Activated T-cell treated with anti-CD3 and anti-CD28 coated beads for 48 hours (primary cell): ENCODE data around the gene PRKAR1B.

Experiments
- DNase-seq: peaks from one replicate; pipeline ENCODE4 v3.0.0-alpha.2; 2020; ENCODE audit warnings: low read depth

Gene PRKAR1B

DNA sequence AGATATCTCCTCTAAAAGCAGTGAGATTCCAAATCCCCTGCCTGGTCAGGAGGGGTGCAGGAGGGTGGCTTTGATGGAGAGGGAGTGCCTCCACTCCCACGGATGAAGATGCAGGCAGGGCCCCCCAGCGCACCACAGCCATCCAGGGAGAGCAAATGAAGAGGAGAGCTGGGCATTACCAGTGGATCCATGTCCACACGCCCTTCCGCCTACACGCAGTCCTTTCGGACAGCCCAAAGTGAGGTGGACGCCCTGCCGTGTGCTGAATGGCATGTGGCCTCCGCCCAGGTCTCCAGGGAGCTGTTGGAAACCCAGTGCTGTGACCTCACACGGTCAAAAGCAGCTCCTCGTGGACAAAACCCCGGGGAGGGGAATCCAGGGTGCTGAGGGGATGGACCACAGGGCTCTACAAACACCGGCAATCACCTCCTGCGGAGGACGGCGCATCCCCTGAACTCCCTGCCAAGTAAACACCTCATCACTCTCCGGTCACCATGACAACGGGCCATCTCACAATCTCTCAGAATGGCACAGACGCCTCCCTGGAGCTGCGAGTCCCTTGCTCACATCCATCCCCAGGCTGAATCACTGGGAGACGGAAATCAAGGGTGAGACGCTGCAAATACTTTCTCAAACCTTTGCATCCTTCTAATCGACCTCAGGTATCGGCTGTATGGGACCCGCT is 35.6 kb downstream of the PRKAR1B start:
- no peak for DNase-seq

DNA sequence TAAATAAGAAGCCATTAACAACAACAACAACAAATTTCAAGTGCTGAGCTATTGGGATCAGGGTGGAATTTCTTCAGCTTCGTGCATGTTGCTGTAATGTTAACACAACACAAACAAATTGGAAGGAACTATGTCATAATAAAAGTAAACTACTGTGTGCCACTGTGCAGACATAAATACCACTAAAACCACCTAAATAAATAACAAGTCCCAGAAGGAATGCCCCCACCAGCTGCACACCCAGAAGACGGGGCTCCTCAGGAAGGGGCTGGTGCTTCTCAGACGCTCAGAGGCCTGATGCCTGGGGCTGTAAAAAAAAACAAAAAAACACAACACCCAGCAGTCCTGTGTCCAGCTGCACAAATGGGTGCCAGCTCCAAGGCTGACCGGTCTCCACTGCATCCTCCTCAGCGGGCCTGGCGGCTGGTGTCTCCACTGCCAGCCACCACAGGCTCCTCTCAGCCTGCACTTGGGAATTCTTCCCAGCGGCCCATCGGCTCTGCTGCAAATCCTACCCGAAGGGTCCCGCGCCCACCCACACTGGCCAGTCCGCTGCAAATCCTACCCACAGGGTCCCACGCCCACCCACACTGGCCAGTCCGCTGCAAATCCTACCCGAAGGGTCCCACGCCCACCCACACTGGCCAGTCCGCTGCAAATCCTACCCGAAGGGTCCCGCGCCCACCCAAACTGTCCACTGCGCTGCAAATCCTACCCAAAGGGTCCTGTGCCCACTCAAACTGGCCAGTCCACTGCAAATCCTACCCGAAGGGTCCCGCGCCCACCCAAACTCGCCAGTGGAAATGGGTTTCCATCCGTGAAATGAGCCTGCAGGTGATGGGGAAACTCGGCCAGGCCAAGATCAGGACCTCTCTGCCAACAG is 36.4 kb downstream of the PRKAR1B start:
- no peak for DNase-seq

DNA sequence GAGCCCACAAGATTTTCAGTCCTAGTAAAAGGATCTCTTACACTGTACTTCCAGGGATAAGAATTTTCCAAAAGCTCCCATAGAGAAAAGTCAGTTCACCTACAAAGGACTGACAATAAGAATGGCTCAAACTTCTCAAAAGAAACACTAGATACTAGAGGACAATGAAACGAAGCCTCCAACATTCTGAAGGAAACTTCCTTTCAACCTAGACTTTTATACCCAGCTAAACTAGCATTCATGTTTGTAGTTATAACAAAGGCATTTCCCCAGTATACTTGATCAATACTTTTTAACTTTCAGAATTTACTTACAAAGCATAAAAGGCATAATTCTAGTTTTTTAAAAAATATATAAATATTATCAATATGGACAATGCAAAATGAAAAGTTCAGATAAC is 41.5 kb downstream of the PRKAR1B start:
- DNase-seq, result no peak

DNA sequence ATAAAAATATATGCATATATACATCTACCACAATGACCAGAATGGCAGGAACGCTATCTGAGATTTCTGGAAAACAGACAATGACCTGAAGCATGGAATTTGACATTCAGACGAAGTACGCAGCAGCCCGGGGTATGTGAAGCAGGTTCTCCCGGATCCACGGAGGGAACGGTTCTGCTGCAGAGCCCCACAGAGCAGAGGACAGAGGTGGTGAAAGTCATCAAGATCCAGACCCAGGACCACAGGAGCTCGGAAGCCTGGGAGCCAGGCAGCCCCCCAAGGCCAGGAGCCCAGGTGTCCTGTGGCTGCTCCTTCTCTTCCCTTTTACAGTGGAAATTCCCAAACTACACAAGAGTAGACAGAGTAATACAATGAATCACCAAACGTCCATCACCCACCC is 42.7 kb downstream of the PRKAR1B start:
- DNase-seq, result no peak

DNA sequence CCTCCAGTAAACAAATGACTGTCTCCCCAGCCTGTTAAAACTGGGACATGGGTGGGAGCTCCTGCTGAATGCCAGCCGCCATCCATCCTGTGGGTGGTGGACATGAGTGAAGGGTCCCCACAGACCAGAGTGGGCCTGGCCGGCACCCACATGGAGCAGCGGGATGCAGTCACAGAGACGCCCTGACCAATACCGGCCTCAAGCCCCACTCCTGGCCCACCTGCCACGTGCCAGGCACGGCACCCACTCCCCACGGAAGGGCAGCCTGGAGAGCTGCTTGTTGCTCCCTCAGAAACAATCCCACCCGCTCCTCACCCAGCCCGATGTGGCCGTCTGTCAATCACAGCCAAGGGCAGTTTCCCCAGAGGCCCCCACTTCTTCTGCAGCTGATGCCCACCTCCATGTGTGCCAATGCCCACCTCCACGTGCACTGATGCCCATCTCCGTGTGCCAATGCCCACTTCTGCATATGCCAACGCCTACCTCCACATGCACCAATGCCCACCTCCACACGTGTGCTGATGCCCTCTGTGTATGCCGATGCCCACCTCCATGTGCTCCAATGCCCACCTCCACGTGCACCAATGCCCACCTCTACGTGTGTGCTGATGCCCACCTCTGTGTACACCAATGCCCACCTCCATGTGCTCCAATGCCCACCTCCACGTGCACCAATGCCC is 43.4 kb downstream of the PRKAR1B start:
- DNase-seq, result no peak

DNA sequence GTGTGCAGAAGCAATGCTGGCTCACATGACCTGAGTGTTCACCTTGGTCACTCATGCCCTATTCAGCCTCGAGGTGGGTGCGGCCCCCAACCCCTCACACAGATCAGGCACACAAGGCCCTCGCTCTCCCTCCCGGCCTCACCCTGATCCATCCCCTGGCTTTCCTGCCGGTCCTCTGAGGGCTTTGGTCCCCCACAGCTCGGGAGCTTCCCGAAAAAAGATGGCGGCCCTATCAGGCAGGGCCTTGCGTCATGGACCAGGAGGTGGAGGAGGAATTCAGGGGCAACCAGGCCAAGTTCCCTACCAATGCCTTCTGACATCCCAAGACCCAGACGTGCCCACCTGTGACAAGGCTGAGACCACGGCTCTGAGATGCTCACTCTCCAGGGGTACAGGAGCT is 44.3 kb downstream of the PRKAR1B start:
- no peak for DNase-seq

DNA sequence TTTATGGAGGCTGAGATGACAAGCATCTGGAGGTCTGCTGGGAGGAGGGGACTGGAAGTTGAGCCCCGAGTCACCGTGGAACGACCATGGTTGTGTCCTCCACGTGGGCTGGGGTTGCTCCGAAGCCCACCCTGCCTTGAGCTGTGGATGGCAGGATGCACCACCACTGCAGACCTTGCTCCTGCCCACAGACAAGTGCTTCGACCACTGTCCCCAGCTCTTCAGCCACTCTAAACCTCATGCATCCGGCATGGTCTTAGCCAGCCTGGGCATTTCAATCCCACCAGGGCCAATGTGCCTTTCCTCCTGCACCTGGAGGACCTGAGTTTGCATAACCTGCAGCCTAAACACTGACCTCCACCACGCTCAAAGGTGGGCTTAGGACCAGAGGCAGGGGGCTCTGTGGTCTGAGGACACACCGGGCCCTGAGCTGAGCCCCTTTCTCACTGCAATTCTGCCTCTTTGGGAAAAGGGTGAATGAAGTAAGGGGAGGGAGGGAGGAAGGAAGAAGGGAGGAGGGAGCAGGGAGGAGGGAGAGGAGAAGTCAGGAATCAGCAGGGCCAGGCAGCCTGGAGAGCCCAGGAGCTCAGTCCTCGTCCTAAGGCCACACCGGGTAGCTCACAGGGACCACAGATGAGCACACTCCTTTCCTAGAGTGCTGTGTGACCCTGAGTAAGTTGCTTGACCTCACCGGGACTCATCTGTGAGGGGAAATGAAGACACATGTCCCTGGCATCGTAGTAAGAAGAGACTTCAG is 45.4 kb downstream of the PRKAR1B start:
- DNase-seq, result no peak

DNA sequence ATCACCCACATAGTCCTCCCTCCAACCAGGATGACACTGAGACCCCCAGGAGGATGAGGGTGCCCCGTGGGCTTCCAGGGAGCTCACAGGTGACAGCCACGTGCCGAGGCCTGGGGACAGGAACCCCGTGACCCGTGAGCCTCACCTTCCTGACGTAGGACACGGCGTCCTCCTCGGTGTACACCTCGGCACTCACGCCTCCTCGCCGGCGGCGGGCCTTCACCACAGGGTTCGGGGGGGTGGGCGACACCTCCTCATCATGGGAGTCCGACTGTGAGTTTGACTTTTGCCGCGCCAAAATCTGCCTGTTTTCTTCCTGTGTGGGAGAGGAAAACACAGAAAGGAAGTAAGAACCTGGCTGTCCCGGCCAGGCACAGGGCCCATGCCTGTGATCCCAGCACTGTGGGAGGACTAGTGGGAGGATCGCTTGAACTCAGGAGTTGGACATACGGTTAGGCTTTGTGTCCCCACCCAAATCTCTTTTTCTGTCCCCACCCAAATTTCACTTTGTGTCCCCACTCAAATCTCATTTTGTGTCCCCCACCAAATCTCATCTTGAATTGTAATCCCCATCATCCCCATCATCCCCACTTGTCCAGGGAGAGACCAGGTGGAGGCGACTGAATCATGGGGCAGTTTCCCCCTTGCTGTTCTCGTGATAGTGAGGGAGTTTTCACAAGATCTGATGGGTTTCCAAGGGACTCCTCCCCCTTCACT is 46.5 kb downstream of the PRKAR1B start:
- no peak for DNase-seq

DNA sequence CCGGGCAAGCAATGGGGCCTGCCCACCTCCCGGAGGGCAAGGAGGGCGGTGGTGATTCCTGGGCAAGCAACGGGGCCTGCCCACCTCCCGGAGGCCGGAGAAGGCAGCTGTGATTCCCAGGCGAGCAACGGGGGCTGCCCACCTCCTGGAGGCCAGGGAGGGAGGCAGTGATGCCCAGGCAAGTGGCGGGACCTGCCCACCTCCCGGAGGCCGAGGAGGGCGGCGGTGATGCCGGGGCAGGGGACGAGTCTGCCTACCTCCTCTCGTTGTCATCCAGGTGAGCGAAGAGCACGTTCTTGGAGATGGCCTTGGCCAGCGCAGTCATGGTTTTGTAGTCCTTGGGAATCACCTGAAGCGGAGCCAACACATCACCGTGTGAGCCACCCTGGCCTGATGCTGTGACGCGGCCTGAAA is 50.1 kb downstream of the PRKAR1B start:
- no peak for DNase-seq

DNA sequence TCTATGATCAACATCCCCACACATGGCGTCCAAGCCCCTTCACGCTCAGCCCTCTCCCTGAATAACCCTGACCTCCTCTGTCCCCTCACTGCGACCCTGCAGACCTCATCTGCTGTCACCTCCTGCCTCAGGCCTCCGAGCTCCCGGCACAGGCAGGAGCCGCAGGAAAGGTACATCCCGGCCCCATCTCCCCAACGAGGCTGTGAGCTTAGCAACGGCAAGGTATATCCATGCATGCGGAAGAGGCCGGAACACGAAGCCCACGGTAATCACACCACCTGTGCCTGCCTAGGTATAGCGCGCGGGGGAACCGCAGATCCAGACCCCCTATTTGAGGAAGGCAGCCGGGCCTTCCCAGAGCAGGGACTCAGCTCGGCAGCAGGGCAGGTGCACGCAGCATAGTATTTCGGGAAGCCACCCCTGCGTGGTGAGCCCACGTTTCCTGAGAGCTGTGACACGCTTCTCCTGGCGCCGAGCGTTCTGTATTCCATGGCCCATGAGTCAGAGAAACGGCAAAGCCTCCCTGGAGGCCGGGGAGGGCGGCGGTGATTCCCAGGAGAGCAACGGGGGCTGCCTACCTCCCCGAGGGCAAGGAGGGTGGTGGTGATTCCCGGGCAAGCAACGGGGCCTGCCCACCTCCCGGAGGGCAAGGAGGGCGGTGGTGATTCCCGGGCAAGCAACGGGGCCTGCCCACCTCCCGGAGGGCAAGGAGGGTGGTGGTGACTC is 50.7 kb downstream of the PRKAR1B start:
- DNase-seq, result no peak

DNA sequence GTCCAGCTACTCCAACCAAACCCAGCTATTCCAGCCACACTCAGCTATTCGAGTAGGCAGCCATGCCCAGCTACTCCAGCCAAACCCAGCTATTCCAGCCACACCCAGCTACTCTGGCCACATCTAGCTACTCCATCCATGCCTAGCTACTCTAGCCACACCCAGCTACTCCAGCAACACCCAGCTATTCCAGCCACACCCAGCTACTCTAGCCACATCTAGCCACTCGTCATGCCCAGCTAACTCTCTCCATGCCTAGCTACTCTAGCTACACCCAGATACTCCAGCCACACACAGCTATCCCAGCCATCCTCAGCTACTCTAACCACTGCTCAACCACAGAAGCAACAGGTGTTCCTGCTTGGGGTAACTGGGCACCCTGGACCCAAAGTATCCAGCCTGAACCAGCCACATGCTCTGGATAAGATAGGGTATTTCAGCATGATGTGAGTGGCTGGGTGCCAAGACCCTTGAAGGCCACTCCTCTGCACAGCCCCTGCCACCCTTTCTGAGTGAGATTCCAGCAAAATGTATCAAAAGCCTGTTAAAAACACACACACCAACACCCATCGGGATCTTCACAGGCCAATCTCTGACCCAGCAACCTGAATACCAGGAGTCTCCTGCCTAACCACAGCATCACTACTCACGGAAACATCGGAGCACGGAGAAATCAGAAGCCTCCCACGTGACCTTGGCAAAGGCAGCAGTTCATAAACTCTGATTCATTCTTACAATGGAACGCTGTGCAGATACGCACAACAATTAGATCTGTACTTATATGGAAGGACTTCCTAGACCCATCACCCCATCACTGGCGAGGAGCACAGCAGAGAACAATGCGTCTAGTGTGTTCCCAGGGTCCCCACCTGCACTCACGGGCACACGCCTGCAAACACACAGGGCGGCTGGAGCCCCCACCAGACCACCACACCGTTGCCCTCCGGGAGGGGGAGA is 52.3 kb downstream of the PRKAR1B start:
- DNase-seq, result no peak

DNA sequence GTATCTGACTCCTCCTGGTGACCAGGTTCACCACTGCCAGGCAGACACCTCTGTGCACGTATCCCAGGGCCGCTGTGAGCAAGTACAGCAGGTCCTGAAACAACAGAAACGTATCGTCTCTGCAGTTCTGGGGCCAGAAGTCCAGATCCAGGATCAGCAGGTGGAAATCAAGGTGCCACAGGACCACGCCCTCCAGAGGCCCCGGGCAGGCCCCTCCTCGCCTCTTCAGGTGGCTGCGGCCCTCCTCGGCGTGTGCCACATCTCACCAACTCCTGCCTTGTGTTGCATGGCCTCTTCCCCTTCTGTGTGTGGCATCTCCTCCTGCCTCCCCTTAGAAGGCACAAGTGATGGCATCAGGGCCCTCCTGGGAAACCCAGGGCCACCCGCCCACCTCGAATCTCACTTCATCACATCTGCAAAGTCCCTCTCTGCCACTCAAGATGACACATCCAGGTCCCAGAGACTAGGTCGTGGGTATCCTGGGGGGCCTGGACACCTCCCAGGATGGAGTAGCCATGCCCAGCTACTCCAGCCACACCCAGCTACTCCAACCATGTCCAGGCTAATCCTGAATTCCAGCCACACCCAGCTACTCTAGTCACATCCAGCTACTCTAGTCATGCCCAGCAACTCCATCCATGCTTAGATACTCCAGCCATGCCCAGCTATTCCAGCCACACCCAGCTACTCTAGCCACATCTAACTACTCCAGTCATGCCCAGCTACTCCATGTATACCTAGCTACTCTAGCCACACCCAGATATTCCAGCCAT is 53.2 kb downstream of the PRKAR1B start:
- no peak for DNase-seq

DNA sequence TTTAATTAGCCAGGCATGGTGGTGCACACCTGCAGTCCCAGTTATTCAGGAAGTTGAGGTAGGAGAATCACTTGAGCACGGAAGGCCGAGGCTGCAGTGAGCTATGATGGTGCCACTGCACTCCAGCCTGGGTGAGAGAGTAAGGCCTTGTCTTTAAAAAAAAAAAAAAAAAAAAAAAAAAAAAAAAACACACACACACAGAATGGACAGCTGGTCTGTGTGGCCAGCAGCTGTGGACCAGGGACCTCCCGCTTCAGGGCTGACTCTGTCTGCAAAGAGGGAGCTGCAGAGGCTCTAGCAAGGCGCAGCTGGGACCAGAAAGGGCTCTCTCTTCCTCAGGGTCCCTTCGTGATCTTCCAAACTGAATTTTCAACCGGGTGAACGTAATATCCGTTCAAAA is 54.2 kb downstream of the PRKAR1B start:
- DNase-seq, result no peak

DNA sequence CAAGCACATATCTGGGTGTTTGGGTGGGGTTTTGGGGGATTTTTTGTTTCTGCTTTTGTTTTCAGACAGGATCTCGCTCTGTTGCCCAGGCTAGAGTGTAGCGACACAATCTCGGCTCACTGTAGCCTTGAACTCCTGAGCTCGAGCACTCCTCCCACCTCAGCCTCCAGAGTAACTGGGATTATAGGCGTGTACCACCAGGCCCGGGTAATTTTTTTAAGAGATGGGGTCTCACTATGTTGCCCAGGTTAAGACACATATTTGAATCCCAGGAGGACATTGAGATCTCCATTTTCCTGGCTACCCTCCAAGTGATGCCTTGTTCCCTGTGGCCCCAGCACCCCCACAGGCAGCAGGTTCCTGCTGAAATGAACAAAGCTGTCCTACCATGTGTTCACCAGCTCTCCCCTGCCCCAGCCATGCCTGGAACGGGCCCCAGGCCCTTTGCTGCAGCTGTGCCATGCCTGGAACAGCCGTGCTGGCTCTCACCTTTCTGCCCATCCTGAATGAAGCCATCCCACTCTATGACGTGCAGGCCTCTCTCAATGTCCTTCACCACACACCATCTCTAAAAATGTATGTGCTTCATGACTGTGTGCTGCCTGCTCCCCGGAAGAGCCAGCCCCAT is 55.6 kb downstream of the PRKAR1B start:
- no peak for DNase-seq

DNA sequence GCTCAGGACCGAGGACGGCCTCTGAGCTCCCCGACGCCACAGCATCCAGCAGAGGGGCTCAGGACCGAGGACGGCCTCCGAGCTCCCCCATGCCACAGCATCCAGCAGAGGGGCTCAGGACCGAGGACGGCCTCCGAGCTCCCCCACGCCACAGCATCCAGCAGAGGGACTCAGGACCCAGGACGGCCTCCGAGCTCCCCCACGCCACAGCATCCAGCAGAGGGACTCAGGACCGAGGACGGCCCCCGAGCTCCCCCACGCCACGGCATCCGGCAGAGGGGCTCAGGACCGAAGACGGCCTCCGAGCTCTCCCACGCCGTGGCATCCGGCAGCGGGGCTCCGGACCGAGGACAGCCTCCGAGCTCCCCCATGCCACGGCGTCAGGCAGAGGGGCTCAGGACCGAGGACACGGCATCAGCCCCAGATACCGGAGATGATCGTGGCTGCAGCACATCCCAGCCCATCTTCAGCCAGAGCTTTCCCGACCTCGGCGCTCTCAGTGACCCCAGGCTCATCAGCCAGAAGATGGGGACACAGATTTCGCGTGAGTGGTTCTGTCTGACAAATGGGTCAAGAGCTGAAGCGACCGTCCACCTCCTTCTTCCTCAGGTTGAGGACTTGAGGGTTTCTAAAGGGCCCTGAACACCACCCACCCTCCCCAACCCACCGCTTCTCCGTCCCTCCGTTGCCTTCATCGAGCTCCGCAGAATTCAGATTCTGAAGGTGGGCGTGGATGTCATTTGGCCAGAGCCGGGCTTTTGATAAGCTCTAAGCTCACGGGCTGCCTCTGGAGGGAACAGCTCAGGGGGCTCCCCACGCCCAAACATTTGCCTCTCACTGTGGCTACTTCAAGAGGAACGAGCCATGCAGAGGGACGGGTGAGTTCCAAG is 56.3 kb downstream of the PRKAR1B start:
- no peak for DNase-seq

DNA sequence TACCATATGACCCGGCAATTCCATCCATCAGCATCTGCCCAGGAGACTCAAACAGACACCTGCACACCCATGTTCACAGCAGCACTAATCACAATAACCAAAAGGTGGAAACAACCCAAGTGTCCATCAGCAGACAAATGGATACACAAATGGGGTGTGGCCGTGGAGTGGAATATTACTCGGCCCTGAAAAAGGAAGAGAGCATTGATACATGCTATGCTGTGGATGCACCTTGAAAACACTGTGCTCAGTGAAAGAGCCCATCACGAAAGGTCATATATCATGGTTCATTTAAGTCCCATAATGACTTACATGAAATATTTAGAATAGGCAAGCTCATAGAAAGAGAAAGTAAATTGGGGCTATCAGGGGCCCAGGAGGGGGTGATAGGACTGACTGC is 58.1 kb downstream of the PRKAR1B start:
- no peak for DNase-seq

DNA sequence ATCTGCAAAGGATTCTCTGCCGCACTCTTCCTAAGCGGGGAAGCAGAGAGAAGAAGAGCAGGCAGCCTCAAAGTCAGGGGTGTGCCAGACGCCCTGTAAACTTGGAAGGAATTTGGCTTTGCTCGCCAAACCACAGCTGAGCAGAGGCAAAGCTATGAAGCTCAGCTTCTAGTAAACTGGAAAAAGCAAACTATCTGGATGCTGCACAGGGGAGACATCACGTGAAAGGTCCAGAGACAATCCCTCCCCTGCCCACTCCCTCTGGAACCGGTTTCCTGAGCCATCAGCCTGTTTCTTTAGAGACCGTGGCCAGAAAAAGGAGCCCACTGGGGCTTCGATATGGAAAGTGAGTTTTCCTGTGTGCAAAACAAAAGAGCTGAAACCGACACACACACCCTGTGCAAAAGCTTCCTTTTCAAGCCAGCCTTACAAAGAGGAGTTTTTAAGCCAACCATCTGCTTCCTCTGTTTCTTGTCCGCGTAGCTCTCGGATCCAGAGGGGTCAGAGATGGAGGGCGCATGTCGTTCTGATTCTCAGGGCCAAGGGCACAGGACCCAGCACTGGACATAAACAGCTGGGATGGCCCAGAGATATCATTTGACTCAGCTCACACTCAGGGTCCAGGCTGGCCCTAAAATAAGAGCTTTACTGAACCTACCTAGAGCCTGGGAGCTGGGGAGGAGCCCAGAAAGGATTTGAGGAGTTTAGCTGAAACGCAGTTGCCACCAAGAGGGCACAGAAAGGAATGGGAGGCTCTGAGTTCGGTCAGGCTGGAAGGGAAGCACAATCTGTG is 58.7 kb downstream of the PRKAR1B start:
- DNase-seq, result no peak
